ENCODE results near the gene PLA2G5.
"Not testable (repeated sequence)": the region's sequence is repeated elsewhere in the genome, so short reads cannot be mapped to it uniquely, and the experiment has no call there.

Gene PLA2G5, protein sequence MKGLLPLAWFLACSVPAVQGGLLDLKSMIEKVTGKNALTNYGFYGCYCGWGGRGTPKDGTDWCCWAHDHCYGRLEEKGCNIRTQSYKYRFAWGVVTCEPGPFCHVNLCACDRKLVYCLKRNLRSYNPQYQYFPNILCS

DNA sequence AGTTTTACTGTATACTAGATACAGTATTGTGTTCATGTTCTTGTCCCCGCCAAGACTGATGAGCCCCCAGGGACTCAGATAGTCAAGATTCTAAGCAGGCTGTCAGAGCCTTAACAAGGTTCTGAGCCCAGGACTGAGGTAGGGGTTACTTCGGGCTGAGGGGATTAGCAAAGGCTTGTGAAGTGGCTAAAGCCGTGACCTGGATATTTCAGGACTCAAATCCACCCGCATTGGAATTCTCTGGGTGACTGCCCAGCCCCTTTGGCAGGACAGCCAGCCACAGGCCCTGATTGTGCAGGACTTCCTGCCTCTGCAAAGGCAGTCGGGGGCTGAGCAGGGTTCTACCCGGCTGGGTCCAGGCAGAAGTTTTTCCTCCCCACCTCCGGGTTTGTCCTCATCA, at the start of gene PLA2G5:
Gene PLA2G5, plus strand, starts transcription at position 321 of the 400 bp plus-strand sequence. CDS start 14,637 bp downstream, outside the sequence.
- DNase-seq (ENCODE audit: low spot score), result peak; percentile 47

GRCh38 chr1:20028125-20028524, 41.9 kb upstream of the PLA2G5 start:
- DNase-seq (ENCODE audit: low spot score), result no peak

DNA sequence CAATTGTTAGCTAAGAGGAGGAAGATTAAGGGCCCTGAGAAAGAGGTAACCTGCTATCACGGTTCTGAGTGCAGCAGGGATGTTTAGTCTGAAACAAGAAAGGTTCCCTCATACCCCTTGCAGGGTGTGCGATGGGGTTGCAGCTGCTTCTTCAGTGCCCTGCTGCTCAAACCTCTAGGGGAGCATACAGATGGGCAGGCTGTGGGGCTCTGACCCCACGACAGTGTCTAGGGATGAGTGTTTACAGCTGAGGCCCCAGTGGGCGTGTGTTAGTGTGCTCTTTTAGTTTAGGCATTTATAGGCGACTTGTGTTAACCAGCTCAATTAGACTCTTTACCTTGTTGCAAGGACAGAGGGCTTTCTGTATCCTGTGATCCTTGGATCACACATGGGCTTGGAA, 41.3 kb upstream of the PLA2G5 start:
- DNase-seq (ENCODE audit: low spot score), result no peak

DNA sequence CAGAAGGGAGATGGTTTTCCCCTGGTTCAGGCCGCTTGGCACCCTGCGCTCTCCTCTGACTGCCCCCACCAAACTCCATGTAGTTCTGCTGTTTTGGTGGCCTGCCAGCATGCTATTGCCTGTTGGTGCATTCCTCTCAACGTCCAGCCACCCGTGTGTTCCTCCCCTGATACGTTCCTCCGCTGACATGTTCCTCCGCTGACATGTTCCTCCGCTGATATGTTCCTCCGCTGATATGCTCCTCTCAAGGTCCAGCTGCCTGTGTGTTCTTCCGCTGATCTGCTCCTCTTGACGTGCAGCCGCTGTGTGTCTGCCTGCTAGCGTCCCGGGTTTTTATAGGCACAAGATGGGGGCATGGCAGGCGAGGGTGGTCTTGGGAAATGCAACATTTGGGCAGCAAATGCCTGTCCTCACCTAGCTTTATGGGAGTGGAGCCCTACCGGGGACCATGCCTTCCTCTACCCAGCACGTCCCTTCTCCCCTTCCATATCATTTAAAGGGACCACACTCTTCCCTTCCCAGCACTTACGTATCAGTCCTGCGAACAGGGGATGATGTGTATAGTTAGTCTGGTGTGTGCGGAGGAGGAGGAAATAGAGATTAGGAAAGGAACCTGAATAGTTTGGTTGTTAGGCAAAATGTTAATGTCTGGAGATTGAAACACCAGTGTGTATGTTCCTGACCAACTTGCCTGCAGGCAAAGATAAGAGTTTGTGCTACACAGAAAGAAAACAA, 40.6 kb upstream of the PLA2G5 start:
- DNase-seq (ENCODE audit: low spot score), result no peak

DNA sequence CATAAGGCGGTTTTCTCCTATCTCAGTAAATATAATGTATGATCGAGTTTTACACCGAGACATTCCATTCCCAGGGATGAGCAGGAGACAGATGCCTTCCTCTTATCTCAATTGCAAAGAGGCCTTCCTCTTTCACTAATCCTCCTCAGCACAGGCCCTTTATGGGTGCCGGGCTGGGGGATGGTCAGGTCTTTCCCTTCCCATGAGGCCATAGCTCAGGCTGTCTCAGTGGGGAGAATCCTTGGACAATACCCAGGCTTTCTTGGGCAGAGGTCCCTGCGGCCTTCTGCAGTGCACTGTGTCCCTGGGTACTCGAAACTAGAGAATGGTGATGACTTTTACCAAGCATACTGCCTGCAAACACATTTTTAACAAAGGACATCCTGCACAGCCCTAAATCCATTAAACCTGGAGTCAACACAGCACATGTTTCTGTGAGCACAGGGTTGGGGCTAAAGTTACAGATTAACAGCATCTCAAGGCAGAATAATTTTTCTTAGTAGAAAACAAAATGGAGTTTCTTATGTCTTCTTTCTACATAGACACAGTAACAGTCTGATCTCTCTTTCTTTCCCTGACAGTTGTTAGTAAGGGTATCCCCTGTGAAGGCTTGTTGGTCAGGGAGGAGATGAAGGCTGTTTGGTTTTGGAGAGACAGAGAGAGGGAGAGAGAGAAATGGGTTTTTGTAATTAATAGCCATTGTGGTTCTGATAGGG, 39.4 kb upstream of the PLA2G5 start:
- DNase-seq (ENCODE audit: low spot score), result not testable (repeated sequence)

DNA sequence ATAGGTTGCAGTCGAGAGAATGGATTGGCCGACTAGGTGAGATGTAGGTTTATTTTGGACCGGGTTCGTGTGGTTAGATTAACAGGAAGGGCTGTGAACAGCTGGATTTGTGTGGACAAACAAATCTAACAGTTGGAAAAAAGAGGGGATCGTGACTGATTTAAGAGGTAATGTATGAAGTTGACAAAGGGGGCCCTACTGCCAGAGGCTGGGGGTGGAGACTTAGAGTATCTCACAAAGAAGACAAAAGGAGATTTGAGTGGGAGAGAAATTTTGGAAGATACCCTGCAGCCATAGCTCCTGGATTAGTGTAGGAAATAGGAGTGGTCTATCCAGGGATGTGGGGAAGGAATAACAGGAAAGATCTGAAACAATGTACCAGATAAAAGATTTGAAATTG, 38.8 kb upstream of the PLA2G5 start:
- DNase-seq (ENCODE audit: low spot score), result no peak

DNA sequence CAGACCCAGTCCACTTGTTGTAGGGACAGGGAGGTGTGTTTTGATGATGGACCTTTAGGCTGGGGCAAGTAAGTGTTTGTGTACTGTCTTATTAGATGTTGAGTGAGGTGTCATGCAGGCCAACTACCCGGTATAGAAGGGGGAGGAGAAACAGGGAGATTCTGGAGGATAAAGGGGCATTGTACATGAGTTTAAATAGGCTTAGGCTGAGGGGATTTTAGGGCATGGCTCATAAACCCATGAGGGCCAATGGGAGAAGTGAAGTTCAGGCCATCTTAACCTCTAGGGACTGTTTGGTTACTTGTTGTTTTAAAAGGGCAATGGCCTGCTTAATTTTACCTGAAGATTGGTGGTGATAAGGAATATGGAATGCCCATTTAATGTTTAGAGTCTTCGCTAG, 38.2 kb upstream of the PLA2G5 start:
- no peak for DNase-seq (ENCODE audit: low spot score)

DNA sequence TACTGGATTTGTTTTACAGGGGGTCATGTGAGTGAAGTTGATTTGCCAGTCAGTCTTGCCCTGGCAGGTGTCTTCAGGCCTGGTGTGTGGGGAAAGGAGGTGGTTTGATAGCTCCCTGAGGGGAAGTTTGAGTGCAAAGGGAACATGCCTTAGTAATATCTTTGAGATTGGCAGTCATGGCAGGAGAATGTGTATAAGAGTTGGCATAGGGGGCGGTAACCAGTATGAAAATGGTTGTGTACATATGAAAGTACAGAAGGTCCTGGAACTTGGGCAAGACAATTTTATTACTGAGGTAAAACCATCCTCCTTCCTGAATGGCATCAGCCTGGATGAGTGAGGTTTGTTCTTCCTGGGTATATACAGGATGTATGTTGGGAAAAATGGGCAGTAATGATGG, 37.6 kb upstream of the PLA2G5 start:
- DNase-seq (ENCODE audit: low spot score), result no peak

DNA sequence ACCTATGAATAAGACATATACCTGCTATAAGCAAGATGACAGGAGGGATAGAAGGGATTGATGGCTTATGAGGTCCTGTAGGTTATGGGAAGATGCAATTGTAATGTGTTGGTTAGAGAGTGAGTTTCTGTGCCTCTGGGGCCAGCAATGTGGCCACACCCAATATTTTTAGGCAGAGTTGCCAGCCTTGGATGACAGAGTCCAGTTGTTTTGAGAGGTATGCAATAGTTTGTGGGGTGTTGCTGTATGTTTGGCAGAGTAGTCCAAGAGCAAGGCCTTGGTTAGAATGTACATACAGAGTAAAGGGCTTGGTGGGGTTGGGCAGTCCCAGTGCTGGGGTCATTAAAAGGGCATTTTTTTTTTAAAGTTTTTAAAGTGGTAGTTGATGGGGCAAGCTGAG, 36.6 kb upstream of the PLA2G5 start:
- DNase-seq (ENCODE audit: low spot score), result no peak

GRCh38 chr1:20035114-20035513, 34.9 kb upstream of the PLA2G5 start:
- no peak for DNase-seq (ENCODE audit: low spot score)

GRCh38 chr1:20037877-20038276, 32.1 kb upstream of the PLA2G5 start:
- DNase-seq (ENCODE audit: low spot score), result no peak

DNA sequence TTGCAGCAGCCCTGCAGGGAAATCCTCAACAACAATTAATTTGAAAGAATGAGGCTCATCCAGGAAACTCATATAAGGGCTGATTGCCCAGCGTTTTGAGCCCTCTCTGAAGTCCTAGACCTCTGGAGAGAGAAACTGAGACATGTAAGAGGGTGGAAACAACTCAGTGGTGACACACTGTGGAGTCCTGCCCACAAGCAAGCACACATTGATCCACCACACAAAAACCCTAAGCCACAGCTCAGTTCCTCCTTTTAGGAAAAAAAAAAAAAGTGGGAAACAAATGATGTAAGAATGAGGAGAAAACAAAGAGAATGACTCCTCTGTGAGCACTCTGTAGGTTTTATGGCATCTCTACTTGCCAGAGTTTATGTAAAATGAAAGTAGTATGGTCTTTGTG, 22.9 kb upstream of the PLA2G5 start:
- no peak for DNase-seq (ENCODE audit: low spot score)

GRCh38 chr1:20048563-20048962, 21.4 kb upstream of the PLA2G5 start:
- DNase-seq (ENCODE audit: low spot score), result no peak

GRCh38 chr1:20049056-20049798, 20.8 kb upstream of the PLA2G5 start:
- not testable (repeated sequence) for DNase-seq (ENCODE audit: low spot score)

- DNase-seq (ENCODE audit: low spot score), result no peak
Observed at GRCh38 chr1:20051218-20051829, 18.7 kb upstream of the PLA2G5 start.

GRCh38 chr1:20052386-20052785, 17.6 kb upstream of the PLA2G5 start:
- no peak for DNase-seq (ENCODE audit: low spot score)

- DNase-seq (ENCODE audit: low spot score), result no peak
Observed at GRCh38 chr1:20057886-20058420, 12.0 kb upstream of the PLA2G5 start.

GRCh38 chr1:20058531-20058930, 11.5 kb upstream of the PLA2G5 start:
- no peak for DNase-seq (ENCODE audit: low spot score)

DNA sequence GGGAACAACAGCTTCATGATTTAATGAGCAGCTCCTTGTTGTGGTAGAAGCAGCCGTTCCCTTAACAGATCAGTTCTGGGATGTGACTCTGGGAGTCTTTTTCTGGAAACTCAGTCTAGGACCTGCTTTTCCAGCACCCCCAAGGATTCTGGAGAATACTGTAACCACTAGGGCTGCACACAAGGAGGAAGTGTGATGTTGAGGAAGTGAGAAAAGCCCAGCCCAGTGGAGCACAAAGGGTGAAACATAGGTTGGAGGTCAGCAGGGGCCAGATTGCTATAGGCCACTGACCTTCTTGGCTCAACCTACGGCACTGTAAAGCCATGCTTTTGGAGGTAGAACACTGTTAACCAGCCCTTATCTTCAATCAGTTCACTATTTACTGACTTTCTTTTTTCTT, 10.1 kb upstream of the PLA2G5 start:
- no peak for DNase-seq (ENCODE audit: low spot score)

DNA sequence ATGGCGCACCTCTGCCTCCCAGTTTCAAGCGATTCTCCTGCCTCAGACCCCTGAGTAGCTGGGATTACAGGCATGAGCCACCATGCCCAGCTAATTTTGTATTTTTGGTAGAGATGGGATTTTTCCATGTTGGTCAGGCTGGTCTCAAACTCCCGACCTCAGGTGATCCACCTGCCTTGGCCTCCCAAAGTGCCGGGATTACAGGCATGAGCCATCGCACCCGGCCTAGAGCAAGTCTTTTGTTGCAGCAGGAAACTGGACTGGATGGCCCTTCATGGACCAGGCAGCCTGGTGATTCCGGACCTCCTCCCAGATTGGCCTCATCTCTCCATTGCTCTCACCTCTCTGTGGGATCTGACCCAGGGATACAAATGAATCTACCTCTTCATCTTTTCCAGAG, 9.2 kb upstream of the PLA2G5 start:
- DNase-seq (ENCODE audit: low spot score), result not testable (repeated sequence)

- no peak for DNase-seq (ENCODE audit: low spot score)
Observed at GRCh38 chr1:20061866-20062265, 8.1 kb upstream of the PLA2G5 start.

GRCh38 chr1:20063861-20064292, 6.1 kb upstream of the PLA2G5 start:
- no peak for DNase-seq (ENCODE audit: low spot score)

Measured in globus pallidus (tissue), 1 donor.